BE2C (cell line): Measurements from ENCODE around the gene PDPK1.
"Not testable (repeated sequence)": the region's sequence is repeated elsewhere in the genome, so short reads cannot be mapped to it uniquely, and the experiment has no call there.

Source experiments
- DNase-seq: peaks from one replicate; pipeline ENCODE4 v3.0.0-alpha.2; 2020
- H3K27me3 ChIP-seq: fragments of 250-450 bp; sonication (Bioruptor Pico); 2 replicates; pipeline ENCODE4 v1.5.1; 2020; ENCODE audit warnings: mild to moderate bottlenecking
- H3K36me3 ChIP-seq: fragments of 250-450 bp; sonication (Bioruptor Pico); 2 replicates; pipeline ENCODE4 v1.5.1; 2020; ENCODE audit warnings: mild to moderate bottlenecking
- H3K4me1 ChIP-seq: fragments of 250-450 bp; sonication (Bioruptor Pico); 2 replicates; pipeline ENCODE4 v1.5.1; 2020
- H3K4me3 ChIP-seq: 2 replicates; pipeline ENCODE4 v1.5.1; 2011; ENCODE audit warnings: low read depth, low read length
- H3K9me3 ChIP-seq: fragments of 250-450 bp; sonication (Bioruptor Pico); 2 replicates; pipeline ENCODE4 v1.5.1; 2020
- TF ChIP-seq, protein P1 (sequence below): IDR thresholded peaks from 2 replicates; pipeline ENCODE4 v1.5.1; 2012; ENCODE audit warnings: mild to moderate bottlenecking, low read depth, low read length

The PDPK1 gene

DNA sequence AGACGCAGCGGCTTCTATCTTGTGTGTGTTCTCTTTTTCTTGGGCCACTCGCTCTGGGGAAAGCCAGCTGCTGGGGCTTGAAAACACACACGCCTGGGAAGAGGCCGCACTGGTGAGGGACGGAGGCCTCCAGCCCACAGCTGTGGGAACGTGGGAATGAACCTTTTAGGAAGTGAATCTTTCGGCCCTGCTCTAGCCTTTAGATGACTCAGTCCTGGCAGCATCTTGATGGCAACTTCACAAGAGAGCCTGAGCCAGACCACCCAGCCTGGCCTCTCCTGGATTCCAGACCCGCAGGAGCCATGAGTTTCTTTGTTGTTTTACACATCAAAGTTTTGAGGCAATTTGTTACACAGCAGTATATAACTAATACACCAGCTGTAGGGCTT lies 2.2 kb upstream of the PDPK1 start:
- TF ChIP-seq, protein P1, sequence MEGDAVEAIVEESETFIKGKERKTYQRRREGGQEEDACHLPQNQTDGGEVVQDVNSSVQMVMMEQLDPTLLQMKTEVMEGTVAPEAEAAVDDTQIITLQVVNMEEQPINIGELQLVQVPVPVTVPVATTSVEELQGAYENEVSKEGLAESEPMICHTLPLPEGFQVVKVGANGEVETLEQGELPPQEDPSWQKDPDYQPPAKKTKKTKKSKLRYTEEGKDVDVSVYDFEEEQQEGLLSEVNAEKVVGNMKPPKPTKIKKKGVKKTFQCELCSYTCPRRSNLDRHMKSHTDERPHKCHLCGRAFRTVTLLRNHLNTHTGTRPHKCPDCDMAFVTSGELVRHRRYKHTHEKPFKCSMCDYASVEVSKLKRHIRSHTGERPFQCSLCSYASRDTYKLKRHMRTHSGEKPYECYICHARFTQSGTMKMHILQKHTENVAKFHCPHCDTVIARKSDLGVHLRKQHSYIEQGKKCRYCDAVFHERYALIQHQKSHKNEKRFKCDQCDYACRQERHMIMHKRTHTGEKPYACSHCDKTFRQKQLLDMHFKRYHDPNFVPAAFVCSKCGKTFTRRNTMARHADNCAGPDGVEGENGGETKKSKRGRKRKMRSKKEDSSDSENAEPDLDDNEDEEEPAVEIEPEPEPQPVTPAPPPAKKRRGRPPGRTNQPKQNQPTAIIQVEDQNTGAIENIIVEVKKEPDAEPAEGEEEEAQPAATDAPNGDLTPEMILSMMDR: no peak
- Histone ChIP-seq H3K4me1 (no peaks in the 10 kb centered on the region), H3K9me3 (no peaks in the 10 kb centered on the region), H3K36me3 (no peaks in the 10 kb centered on the region; the same call in 1 of the 2 replicates), H3K4me3 (no peak overlapping the region), H3K27me3 (no peaks in the 10 kb centered on the region)
- no peak for DNase-seq

DNA sequence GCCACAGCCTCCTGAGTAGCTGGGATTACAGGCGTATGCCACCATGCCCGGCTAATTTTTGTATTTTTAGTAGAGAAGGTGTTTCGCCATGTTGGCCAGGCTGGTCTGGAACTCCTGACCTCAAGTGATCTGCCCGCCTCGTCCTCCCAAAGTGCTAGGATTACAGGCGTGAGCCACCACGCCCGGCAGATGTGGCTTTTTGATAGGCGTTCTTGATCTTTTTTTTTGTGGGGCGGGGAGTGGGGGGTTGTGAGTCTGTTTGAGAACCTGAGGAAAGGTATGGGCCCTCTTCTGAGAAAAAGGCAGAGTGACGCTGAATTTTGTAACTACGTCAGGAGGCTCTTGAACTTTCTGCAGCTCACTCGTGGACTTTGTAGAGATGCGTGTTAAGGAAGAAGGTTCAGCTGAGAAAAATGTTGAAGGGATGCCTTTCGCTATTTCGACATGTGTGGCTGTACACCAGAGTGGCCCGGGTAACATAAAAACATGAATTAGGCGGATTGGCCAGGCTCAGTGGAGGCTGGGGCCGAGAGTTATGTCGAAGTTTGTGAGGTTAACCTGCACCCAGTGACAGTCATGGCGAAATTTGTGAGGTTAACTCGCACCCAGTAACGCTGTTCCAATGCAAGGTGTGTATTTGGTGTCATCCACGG lies 1.5 kb downstream of the PDPK1 start:
- not testable (repeated sequence) for H3K4me1 ChIP-seq, H3K27me3 ChIP-seq, H3K36me3 ChIP-seq, DNase-seq, H3K9me3 ChIP-seq, H3K4me3 ChIP-seq

DNA sequence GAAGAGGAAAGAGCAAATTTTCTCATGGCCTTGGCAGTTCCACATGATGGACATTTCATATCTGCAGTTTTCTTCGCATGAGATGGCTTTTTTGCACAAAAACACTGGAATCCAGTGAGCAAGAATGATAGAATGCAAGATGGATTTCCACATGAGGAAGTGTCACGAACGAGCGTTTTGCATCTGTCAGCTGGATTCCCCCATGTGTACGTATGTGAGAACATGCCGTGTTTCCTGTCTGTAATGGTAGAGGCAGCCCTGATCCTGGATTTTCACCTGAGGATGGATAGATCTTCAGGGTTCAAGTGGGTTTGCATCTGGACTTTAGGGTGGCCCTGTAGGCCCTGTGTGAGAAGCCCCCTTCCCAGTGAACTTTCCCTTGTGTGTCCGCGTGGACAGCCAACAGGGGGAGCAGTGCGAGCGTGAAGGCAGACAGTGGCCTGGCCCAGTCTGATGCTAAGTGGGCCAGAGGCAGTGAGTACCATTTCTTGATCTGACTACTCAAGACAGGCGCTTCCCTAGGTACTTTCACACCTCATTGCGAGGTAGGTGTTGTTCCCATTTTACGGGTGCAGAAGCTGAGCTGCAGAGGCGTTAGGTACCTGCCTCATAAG lies 2.1 kb downstream of the PDPK1 start:
- H3K9me3 ChIP-seq, H3K27me3 ChIP-seq, H3K4me1 ChIP-seq, H3K36me3 ChIP-seq, H3K4me3 ChIP-seq: not testable (repeated sequence)
- DNase-seq: peak; percentile 68
- TF ChIP-seq, protein P1: peak; percentile 53

DNA sequence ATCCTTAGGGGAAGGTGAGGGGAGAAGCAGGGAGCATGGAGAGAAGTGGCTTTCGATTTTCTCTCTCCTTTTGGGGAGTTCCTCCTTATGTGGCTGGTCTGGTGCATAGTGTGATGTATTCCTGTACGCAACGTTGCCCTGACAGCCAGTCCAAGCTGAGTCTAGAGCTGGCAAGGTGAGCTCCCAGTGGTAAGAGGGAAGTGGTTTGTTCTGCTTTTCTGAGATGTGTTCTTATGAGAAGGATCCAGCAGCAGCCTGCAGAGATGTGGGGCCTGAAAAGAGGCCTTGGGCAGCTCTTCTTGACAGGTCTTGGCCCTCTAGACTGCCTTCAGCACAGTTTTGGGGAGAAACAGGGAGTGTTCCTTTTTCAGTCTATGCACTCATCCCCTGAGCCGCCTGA lies 3.1 kb downstream of the PDPK1 start:
- not testable (repeated sequence) for H3K9me3 ChIP-seq, H3K4me1 ChIP-seq, H3K27me3 ChIP-seq, H3K4me3 ChIP-seq, DNase-seq, H3K36me3 ChIP-seq

DNA sequence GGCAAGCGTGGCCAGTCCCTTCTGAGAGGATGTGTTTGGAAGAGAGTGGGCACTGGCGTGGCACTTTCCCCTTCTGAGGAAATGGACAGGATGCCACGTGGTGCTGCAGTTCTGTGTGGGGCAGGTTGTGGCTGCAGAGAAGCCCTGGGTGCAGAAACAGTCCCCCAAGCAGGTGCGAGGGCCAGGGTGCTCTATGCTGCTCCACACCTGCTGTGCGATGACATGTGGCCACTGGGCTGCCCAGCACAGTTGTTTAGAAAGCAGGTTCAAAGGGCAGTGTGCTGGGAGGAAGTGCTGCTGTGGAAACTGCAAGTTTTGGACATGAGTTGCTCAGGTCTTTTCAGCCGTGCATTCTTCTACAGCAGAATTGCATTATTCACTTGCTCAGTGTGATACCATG lies 3.6 kb downstream of the PDPK1 start:
- not testable (repeated sequence) for H3K4me1 ChIP-seq, H3K9me3 ChIP-seq, H3K4me3 ChIP-seq, H3K36me3 ChIP-seq, H3K27me3 ChIP-seq, DNase-seq

DNA sequence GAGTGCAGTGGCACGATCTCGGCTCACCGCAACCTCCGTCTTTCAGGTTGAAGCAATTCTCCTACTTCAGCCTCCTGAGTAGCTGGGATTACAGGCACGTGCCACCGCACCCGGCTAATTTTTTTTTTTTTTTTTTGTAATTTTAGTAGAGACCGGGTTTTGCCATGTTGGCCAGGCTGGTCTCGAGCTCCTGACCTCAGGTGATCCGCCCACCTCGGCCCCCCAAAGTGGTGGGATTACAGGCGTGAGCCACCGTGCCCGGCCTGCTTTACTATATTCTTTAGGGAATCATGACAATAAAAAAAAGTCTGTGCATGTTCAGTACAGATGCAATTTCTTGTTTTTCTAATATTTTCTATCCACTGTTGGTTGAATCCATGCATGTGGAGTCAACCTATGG lies 6.0 kb downstream of the PDPK1 start:
- not testable (repeated sequence) for H3K36me3 ChIP-seq, DNase-seq, H3K4me1 ChIP-seq, H3K9me3 ChIP-seq, H3K27me3 ChIP-seq, H3K4me3 ChIP-seq

DNA sequence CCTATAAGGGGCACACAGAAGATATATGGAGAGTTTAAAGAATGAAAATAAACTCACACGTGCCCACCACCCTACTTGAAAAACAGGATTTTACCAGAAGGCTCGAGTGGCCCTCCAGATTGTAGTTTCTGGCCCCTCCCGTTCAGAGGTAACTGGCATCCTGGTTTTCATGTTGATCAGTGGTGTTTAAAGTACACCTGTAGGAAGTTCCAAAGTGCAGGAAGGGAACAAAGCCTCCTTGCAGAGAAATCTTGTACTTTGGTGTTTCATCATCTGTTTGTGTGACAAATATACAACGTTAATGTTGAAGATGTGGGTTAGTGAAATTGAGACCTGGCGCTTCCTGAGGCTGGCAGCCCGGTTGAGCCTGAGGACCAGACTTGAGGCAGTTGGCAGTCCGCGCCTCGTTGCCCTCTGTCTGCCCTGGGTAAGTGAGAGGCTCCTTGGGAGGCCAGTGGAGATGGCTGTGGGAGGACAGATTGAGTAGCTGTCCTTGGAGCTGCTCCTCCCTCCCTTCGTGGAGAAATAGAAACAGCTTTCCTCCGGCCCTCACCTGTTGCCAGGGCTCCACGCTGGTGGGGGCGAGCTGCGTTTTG lies 12.6 kb downstream of the PDPK1 start:
- H3K4me1 ChIP-seq, H3K9me3 ChIP-seq, H3K27me3 ChIP-seq, DNase-seq, H3K4me3 ChIP-seq, H3K36me3 ChIP-seq: not testable (repeated sequence)

DNA sequence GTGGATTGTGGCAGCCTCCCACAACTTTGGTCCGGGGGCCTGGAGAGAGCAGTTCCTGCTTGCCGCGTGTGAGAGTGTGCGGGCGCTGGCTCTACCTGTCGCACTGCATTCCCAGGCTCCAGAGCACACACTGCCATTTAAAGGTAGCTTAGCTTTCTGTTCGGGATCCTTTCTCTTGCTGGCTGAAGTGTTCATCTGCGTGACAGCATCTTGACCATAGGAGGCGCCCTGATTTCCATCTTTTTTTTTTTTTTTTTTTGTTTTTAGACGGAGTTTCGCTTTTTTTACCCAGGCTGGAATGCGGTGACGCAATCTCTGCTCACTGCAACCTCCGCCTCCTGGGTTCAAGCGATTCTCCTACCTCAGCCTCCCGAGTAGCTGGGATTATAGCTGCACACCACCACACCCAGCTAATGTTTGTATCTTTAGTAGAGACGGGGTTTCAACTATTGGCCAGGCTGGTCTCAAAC lies 13.6 kb downstream of the PDPK1 start:
- H3K4me3 ChIP-seq, H3K27me3 ChIP-seq, H3K4me1 ChIP-seq, H3K36me3 ChIP-seq, H3K9me3 ChIP-seq, DNase-seq: not testable (repeated sequence)

DNA sequence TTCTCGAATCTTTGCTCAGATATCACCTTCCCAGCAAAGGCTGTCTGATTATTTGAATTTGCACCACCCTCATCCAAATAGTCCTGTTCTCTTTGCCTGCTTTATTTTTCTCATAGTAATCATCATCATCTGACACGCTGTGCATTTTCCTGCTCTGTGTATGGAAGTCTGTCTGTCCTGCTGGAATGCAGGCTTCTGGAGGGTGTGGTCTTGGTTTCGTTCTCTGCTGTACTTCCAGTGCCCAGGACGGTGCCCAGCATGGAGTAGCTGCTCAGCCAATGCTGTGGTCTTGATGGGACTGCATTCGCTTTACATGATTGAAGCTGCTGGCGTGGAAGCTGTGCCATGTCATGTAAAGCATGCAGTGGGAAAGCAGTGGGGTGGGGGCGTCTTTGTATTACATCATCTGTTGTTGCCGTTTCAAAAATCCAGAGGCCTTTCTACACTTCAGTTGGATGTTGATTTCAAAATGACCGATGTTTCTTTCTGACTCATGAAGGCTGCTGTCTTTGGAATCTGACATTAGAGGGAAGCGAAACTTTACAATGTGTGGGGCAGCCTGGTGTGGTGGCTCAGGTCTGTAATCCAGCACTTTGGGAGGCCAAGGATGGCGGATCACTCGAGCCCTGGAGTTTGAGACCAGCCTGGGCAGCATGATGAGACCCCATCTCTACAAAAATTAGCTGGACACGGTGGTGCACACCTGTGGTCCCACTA lies 17.0 kb downstream of the PDPK1 start:
- not testable (repeated sequence) for H3K27me3 ChIP-seq, H3K36me3 ChIP-seq, H3K4me1 ChIP-seq, H3K4me3 ChIP-seq, DNase-seq, H3K9me3 ChIP-seq

DNA sequence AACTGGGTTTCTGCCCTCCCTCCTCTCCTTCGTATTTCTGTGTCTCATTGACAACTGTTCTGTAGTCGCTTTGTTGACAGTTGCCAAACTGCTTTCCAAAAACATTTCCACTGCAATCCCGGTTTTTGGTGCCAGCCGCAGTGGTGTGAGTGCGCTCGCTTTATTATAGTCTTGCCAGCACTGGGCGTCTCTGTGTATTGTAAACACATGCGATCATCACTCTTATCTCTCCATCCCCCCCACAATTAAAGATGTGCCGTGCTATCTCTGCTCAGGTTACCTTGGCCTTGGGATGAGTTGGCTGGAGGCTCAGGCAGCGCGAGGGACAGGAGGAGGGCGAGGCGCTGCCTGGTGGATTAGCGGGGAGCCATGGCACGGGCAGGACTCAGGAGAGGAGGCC lies 19.3 kb downstream of the PDPK1 start:
- not testable (repeated sequence) for H3K4me1 ChIP-seq, H3K27me3 ChIP-seq, H3K9me3 ChIP-seq, H3K36me3 ChIP-seq, H3K4me3 ChIP-seq, DNase-seq

DNA sequence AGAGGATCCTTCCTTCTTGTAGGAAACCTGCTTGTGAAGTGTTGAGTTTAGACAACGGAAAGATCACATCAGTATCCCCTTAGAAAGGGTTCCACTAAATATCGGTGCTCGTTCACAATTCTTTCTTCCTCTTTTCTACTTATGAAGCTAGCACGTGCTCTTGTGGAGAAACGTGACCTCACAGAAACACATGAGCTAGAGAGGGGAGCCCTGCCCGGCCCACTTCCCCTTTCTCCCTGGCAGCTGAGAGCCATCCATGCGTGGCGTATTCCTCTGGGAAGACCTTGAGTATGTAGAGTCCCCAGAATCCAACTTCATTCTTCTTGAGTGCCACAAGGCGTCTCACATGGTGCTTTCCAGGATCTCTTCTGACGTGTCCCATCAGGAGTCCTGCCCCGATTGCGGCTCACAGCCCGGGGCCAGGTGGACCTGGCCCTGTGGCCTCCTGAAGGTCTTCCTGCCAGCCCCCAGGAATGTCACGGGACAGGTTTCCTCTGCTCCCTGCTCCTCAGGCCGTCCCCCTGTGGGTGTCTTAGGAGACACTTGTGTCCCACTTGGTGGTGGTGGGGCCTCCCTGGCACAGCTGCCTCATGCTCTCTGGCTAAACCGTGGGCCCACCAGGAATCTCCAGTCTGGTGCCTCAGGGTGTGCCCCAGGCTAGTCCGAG lies 22.4 kb downstream of the PDPK1 start:
- H3K4me1 ChIP-seq, H3K9me3 ChIP-seq, H3K36me3 ChIP-seq, DNase-seq, H3K4me3 ChIP-seq, H3K27me3 ChIP-seq: not testable (repeated sequence)
